ENCODE measurements around the gene PCBP2. TPM values are rescaled to one million over a fixed set of nuclear protein-coding genes. Genes with fewer than 3 reads are reported as not detected.
"Not testable (repeated sequence)": the region's sequence is repeated elsewhere in the genome, so short reads cannot be mapped to it uniquely, and the experiment has no call there.

Gene PCBP2
- total RNA-seq: 1,000 to 10,000 TPM in 1 of 2 experiments, 100 to 1,000 TPM in 1; 995 to 1,012 TPM

GRCh38 chr12:53451661-53452158 is at the start of gene PCBP2:
Gene PCBP2, plus strand, starts transcription at chr12:53452102. Its CDS starts 2,699 bp downstream, at chr12:53454801.
- ChIA-PET CTCF (interaction anchor here (0.6 to 2.0 kb wide), 4 partner anchors 25 to 127 kb away, joined by 3 to 5 read pairs (median 4); no protein-coding TSS in a partner anchor), POLR2A (no interaction called here)

GRCh38 chr12:53402351-53402750 is 49.6 kb upstream of the PCBP2 start:
- CTCF ChIA-PET: not testable (repeated sequence)
- POLR2A ChIA-PET: interaction anchor here (0.6 kb wide), 1 partner anchor 53 kb away, joined by 3 read pairs; no protein-coding TSS in a partner anchor

GRCh38 chr12:53402871-53403270 is 49.0 kb upstream of the PCBP2 start:
- CTCF ChIA-PET: interaction anchor here (0.8 kb wide), 1 partner anchor 75 kb away, joined by 3 read pairs; no protein-coding TSS in a partner anchor
- POLR2A ChIA-PET: no interaction called here

- CTCF ChIA-PET: interaction anchor here (1.0 to 2.6 kb wide), 2 partner anchors 10 to 25 kb away, joined by 3 to 6 read pairs; no protein-coding TSS in a partner anchor
- POLR2A ChIA-PET: no interaction called here
Observed at GRCh38 chr12:53410951-53411350, 41.0 kb upstream of the PCBP2 start.

- CTCF ChIA-PET: interaction anchor here (1.0 kb wide), 1 partner anchor 93 kb away, joined by 3 read pairs; the partner anchor contains the start of gene AAAS
- POLR2A ChIA-PET: interaction anchor here (1.4 kb wide), 1 partner anchor 31 kb away, joined by 4 read pairs; no protein-coding TSS in a partner anchor
Observed at GRCh38 chr12:53413485-53414204, 38.3 kb upstream of the PCBP2 start.

- POLR2A ChIA-PET: interaction anchor here (0.6 to 1.4 kb wide), 2 partner anchors 29 to 32 kb away, joined by 4 to 7 read pairs; no protein-coding TSS in a partner anchor
- CTCF ChIA-PET: interaction anchor here (0.5 to 1.0 kb wide), 2 partner anchors 47 to 94 kb away, joined by 3 read pairs; partner anchors contain the start of gene AAAS
Observed at GRCh38 chr12:53414756-53415417, 37.0 kb upstream of the PCBP2 start.

GRCh38 chr12:53415752-53416389 is 36.0 kb upstream of the PCBP2 start:
- POLR2A ChIA-PET, CTCF ChIA-PET: not testable (repeated sequence)

- CTCF ChIA-PET: interaction anchor here (0.8 to 2.7 kb wide), 6 partner anchors 27 to 96 kb away, joined by 3 to 17 read pairs (median 4); partner anchors contain the start of gene AAAS
- POLR2A ChIA-PET: interaction anchor here (0.5 to 0.6 kb wide), 2 partner anchors 83 to 92 kb away, joined by 3 to 4 read pairs; no protein-coding TSS in a partner anchor
Observed at GRCh38 chr12:53417291-53417816, 34.5 kb upstream of the PCBP2 start.

GRCh38 chr12:53418221-53418620 is 33.7 kb upstream of the PCBP2 start:
- CTCF ChIA-PET: interaction anchor here (0.6 to 2.7 kb wide), 5 partner anchors 65 to 245 kb away, joined by 3 to 17 read pairs (median 3); partner anchors contain the start of gene AAAS
- POLR2A ChIA-PET: interaction anchor here (0.7 kb wide), 1 partner anchor 38 kb away, joined by 3 read pairs; the partner anchor contains the start of gene SP1

- ChIA-PET CTCF (interaction anchor here (0.6 to 4.4 kb wide), 3 partner anchors 38 to 196 kb away, joined by 3 to 49 read pairs (median 4); no protein-coding TSS in a partner anchor), POLR2A (no interaction called here)
Observed at GRCh38 chr12:53419756-53420155, 32.1 kb upstream of the PCBP2 start.

- POLR2A ChIA-PET: not testable (repeated sequence)
- CTCF ChIA-PET: interaction anchor here (0.7 to 4.4 kb wide), 8 partner anchors 8 to 320 kb away, joined by 3 to 49 read pairs (median 4); partner anchors contain the start of genes AAAS and NPFF
Observed at GRCh38 chr12:53422247-53422646, 29.7 kb upstream of the PCBP2 start.

GRCh38 chr12:53423597-53423996 is 28.3 kb upstream of the PCBP2 start, which contains the start of gene AMHR2:
Gene AMHR2, plus strand, starts transcription at chr12:53423855. Its CDS starts 80 bp downstream, at chr12:53423935.
- POLR2A ChIA-PET: no interaction called here

GRCh38 chr12:53424626-53425514 is 27.0 kb upstream of the PCBP2 start:
- CTCF ChIA-PET: interaction anchor here (0.6 to 1.5 kb wide), 6 partner anchors 17 to 1385 kb away, joined by 3 to 5 read pairs (median 4); no protein-coding TSS in a partner anchor
- POLR2A ChIA-PET: no interaction called here

More at GRCh38 chr12:53423597-53423996, 28.3 kb upstream of the PCBP2 start, which contains the start of gene AMHR2:
- CTCF ChIA-PET: interaction anchor here (0.7 to 4.4 kb wide), 4 partner anchors 17 to 88 kb away, joined by 3 to 49 read pairs (median 6); no protein-coding TSS in a partner anchor

- ChIA-PET POLR2A (no interaction called here), CTCF (interaction anchor here (0.6 to 1.5 kb wide), 7 partner anchors 18 to 1386 kb away, joined by 3 to 5 read pairs (median 3); no protein-coding TSS in a partner anchor)
Observed at GRCh38 chr12:53425515-53426150, 26.3 kb upstream of the PCBP2 start.

GRCh38 chr12:53427905-53428594 is 23.9 kb upstream of the PCBP2 start:
- ChIA-PET CTCF (interaction anchor here (0.8 to 1.7 kb wide), 4 partner anchors 76 to 106 kb away, joined by 3 to 5 read pairs (median 3); no protein-coding TSS in a partner anchor), POLR2A (interaction anchor here (0.6 kb wide), 1 partner anchor 13 kb away, joined by 5 read pairs; no protein-coding TSS in a partner anchor)

- POLR2A ChIA-PET: no interaction called here
- CTCF ChIA-PET: interaction anchor here (1.2 to 1.7 kb wide), 2 partner anchors 80 to 107 kb away, joined by 3 to 5 read pairs; no protein-coding TSS in a partner anchor
Observed at GRCh38 chr12:53428741-53429140, 23.2 kb upstream of the PCBP2 start.
